Lung (tissue), 12 donors: ENCODE data around the gene PFKL. TPM values are rescaled to one million over a fixed set of nuclear protein-coding genes. Genes with fewer than 3 reads are reported as not detected.

ENCODE experiments used
- ATAC-seq: fragments of 200-7000 bp; cut with Tn5 transposase; one replicate; pipeline ENCODE4 v1.9.1; 2020; ENCODE audit warnings: moderate number of reproducible peaks; ENCODE audit not compliant: insufficient read depth, low FRiP score
- DNase-seq, 3 donors: peaks; one replicate each; pipeline ENCODE4 v3.0.0-alpha.2; 2013 to 2017
- H3K27ac ChIP-seq, 2 donors: one replicate each; pipeline ENCODE4 v1.5.1; 2013; ENCODE audit warnings: mild to moderate bottlenecking in 2 of 2, moderate library complexity in 2 of 2, control low read depth in 1 of 2, inconsistent platforms in 1 of 2, low read depth in 1 of 2, low read length in 1 of 2
- H3K27me3 ChIP-seq, 3 donors: one replicate each; pipeline ENCODE4 v1.5.1; 2013; ENCODE audit warnings: low read length in 2 of 3; ENCODE audit not compliant: control insufficient read depth in 3 of 3, insufficient read depth in 3 of 3
- H3K36me3 ChIP-seq, 4 donors: one replicate each; pipeline ENCODE4 v1.5.1; 2013; ENCODE audit warnings: low read length in 4 of 4, mild to moderate bottlenecking in 1 of 4, moderate library complexity in 1 of 4; ENCODE audit not compliant: control insufficient read depth in 4 of 4, insufficient read depth in 4 of 4
- H3K4me1 ChIP-seq, 5 donors: one replicate each; pipeline ENCODE4 v1.5.1; 2013; ENCODE audit warnings: low read length in 5 of 5, mild to moderate bottlenecking in 2 of 5, moderate library complexity in 1 of 5; ENCODE audit not compliant: control insufficient read depth in 5 of 5, insufficient read depth in 5 of 5
- H3K4me3 ChIP-seq: one replicate; pipeline ENCODE4 v1.5.1; 2013; ENCODE audit warnings: mild to moderate bottlenecking, control low read depth, moderate library complexity
- H3K9ac ChIP-seq, 2 donors: one replicate each; pipeline ENCODE4 v1.5.1; 2013; ENCODE audit warnings: low read length in 2 of 2, control low read depth in 1 of 2; ENCODE audit not compliant: insufficient read depth in 1 of 2
- H3K9me3 ChIP-seq, 4 donors: one replicate each; pipeline ENCODE4 v1.5.1; 2013; ENCODE audit warnings: low read length in 3 of 4, mild to moderate bottlenecking in 1 of 4, moderate library complexity in 1 of 4; ENCODE audit not compliant: control insufficient read depth in 4 of 4, insufficient read depth in 3 of 4
- WGBS, 2 donors: extraction: QIAGEN DNeasy Blood & Tissue Kit; methylation state at CpG; one replicate each; pipeline ENCODE4 v1.1.7; 2013; 5-methylcytosine and 5-hydroxymethylcytosine counted together
- polyA plus RNA-seq, 2 donors: library from polyadenylated mRNA; stranded (reverse); fragments of 200-250 nt; gene quantifications; one replicate each; pipeline ENCODE4 v1.2.1, GENCODE V29; 2013
- total RNA-seq, 2 donors: library from RNA; depleted of rRNA in 1 of 2; stranded (reverse); fragments of >200 nt in 1 of 2; gene quantifications; one replicate each; pipeline ENCODE4 v1.2.1, GENCODE V29; 2014 to 2021
- TF ChIP-seq, protein P1 (sequence below): IDR thresholded peaks from 2 replicates; pipeline ENCODE4 v1.5.1; 2012; ENCODE audit warnings: mild to moderate bottlenecking; ENCODE audit errors: control extremely low read depth, extremely low read depth
- donor health status: control.
- donor health status: control.
- donor health status: Bipolar disorder and iron deficiency.
- donor health status: healthy.
- donor health status: DM: yes; HTN: yes; CAD: no.

PFKL gene
- total and polyA plus RNA-seq, 4 donors: 63.4 to 129 (median 103) TPM

DNA sequence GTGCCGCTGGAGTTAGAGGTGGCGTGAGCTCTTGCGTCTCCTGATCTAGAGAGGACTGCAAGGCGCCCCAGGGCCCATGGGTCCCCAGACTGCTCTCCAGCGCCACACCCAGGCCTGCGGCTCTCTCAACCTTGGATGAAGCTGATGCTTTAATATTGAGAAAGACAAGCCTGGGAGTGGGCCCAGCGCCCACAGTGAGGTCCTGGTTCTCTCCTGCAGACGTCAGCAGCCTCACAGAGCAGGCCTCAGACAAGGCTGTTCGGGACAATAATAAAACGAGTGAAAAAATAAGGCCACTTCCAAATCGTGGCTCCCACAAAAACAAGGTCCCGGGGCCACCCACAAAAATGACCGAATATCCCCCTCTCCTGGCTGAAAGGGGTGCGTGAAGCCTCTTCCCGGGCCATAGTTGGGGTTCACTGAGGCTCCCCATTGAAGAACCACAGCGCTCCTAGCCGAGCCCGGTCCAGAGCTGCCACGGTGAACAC, 32.2 kb upstream of the PFKL start:
- H3K9me3 ChIP-seq: no peaks in the 10 kb centered on the region
- H3K4me1 ChIP-seq: peaks cover 0 to 5% (median 0%) of the 10 kb centered on the region in 5 donors
- TF ChIP-seq, protein P1, sequence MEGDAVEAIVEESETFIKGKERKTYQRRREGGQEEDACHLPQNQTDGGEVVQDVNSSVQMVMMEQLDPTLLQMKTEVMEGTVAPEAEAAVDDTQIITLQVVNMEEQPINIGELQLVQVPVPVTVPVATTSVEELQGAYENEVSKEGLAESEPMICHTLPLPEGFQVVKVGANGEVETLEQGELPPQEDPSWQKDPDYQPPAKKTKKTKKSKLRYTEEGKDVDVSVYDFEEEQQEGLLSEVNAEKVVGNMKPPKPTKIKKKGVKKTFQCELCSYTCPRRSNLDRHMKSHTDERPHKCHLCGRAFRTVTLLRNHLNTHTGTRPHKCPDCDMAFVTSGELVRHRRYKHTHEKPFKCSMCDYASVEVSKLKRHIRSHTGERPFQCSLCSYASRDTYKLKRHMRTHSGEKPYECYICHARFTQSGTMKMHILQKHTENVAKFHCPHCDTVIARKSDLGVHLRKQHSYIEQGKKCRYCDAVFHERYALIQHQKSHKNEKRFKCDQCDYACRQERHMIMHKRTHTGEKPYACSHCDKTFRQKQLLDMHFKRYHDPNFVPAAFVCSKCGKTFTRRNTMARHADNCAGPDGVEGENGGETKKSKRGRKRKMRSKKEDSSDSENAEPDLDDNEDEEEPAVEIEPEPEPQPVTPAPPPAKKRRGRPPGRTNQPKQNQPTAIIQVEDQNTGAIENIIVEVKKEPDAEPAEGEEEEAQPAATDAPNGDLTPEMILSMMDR: no peak
- DNase-seq (no peak), ATAC-seq (no peak)
- no peaks in the 10 kb centered on the region for H3K27me3 ChIP-seq
- H3K36me3 ChIP-seq: no peaks in the 10 kb centered on the region
- WGBS, 2 donors: 78 to 82% methylated on average over 19 of the region's 19 CpGs
- no peak overlapping the region for H3K9ac ChIP-seq
- H3K27ac ChIP-seq: no peak overlapping the region
- no peak overlapping the region for H3K4me3 ChIP-seq

DNA sequence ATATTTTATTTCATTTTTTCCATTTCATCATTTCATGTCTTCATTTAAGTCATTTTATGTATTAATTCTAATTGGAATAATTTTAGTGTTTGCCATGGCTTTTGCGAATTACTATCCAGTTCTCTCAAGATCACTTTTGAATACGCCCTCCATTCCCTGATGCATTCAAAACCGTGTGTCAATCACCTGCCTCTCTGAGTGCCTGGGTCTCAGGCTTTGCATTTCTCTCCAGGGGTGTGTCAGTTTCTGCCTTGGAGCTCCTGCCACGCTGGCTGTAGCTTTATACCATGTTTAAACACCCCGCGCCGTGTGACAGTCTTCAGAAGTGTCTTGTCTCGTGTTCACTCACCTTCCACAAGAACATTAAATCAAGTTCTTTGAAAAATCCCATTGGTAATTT, 30.8 kb upstream of the PFKL start:
- ATAC-seq (no peak), DNase-seq (no peak)
- Histone ChIP-seq H3K27me3 (no peaks in the 10 kb centered on the region), H3K4me3 (no peak overlapping the region), H3K36me3 (no peaks in the 10 kb centered on the region), H3K9me3 (no peaks in the 10 kb centered on the region), H3K4me1 (no peaks in the 10 kb centered on the region), H3K9ac (no peak overlapping the region), H3K27ac (no peak overlapping the region)
- TF ChIP-seq, protein P1: no peak
- 81 to 85% methylated on average over 8 of the region's 8 CpGs for WGBS, 2 donors

DNA sequence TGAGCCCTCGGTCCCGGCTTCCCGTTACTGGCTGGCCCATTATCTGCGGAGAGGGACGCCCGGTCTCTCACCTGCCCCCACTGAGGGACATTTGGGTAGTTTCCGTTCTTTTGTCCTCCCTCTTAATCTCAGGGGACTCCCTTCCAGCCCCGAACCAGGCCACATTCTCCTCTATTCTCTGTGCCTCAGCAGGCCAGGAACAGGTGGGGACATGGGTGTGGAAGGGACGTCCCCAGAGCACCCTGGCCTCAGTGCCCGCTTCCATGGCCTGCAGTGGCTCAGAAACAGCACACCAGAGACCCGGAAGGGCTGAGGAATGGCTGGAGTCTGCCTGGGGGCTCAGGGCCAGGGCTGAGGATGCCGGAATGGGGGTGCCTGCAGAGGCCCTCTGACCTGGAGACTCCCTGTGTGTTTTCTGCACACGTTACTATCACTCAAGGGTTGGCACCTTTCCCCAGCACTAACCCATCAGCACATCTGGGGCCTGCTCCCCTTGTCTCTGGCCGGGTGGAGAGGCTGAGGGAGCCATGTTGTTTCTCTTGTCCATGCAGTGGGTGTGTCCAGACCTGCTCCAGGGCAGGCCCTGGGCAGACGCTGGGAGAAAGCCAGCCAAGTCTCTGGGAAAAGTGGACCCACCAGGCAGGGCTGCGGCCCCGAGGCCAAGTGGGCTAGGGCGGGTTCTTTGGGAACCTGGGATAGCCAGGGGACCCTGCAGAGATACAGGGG, 28.1 kb upstream of the PFKL start:
- Histone ChIP-seq H3K36me3 (no peaks in the 10 kb centered on the region), H3K4me3 (no peak overlapping the region), H3K27me3 (no peaks in the 10 kb centered on the region), H3K27ac (no peak overlapping the region), H3K9me3 (peaks cover 0 to 3% (median 0%) of the 10 kb centered on the region in 4 donors), H3K9ac (no peak overlapping the region), H3K4me1 (no peaks in the 10 kb centered on the region)
- ATAC-seq: no peak
- TF ChIP-seq, protein P1: no peak
- no peak for DNase-seq
- WGBS, 2 donors: 89% methylated on average over 18 of the region's 18 CpGs
